ENCODE data around the gene C19orf12.

Gene C19orf12

GRCh38 chr19:29714953-29715700 lies at the start of gene C19orf12:
Gene C19orf12 (minus strand): TSS chr19:29715261. CDS start chr19:29708413, 6,848 bp downstream.
- peak; percentile 89 for DNase-seq (ENCODE audit: low spot score)
- FAIRE-seq = peak; percentile 78

GRCh38 chr19:29764361-29764760 lies 49.3 kb upstream of the C19orf12 start:
- FAIRE-seq (peak; percentile 37), DNase-seq (ENCODE audit: low spot score) (no peak)

- DNase-seq (ENCODE audit: low spot score) (no peak), FAIRE-seq (no peak)
Observed at GRCh38 chr19:29763196-29763595, 48.1 kb upstream of the C19orf12 start.

GRCh38 chr19:29761575-29762232 lies 46.6 kb upstream of the C19orf12 start:
- no peak for FAIRE-seq
- no peak for DNase-seq (ENCODE audit: low spot score)

GRCh38 chr19:29760752-29761502 lies 45.9 kb upstream of the C19orf12 start:
- FAIRE-seq = no peak
- DNase-seq (ENCODE audit: low spot score) = no peak

- no peak for DNase-seq (ENCODE audit: low spot score)
- FAIRE-seq = peak; percentile 13
Observed at GRCh38 chr19:29759359-29759758, 44.3 kb upstream of the C19orf12 start.

GRCh38 chr19:29758863-29759262 lies 43.8 kb upstream of the C19orf12 start:
- no peak for FAIRE-seq
- DNase-seq (ENCODE audit: low spot score) = no peak

- DNase-seq (ENCODE audit: low spot score) = no peak
- peak; percentile 52 for FAIRE-seq
Observed at GRCh38 chr19:29757551-29757950, 42.5 kb upstream of the C19orf12 start.

- DNase-seq (ENCODE audit: low spot score) (no peak), FAIRE-seq (peak; percentile 62)
Observed at GRCh38 chr19:29753934-29754305, 38.9 kb upstream of the C19orf12 start.

GRCh38 chr19:29753190-29753933 lies 38.3 kb upstream of the C19orf12 start:
- DNase-seq (ENCODE audit: low spot score) (no peak), FAIRE-seq (no peak)

GRCh38 chr19:29752450-29753025 lies 37.5 kb upstream of the C19orf12 start:
- DNase-seq (ENCODE audit: low spot score) = no peak
- no peak for FAIRE-seq

- DNase-seq (ENCODE audit: low spot score) (no peak), FAIRE-seq (no peak)
Observed at GRCh38 chr19:29751932-29752331, 36.9 kb upstream of the C19orf12 start.

- DNase-seq (ENCODE audit: low spot score) (no peak), FAIRE-seq (no peak)
Observed at GRCh38 chr19:29750001-29750400, 34.9 kb upstream of the C19orf12 start.

- FAIRE-seq = no peak
- DNase-seq (ENCODE audit: low spot score) = no peak
Observed at GRCh38 chr19:29748996-29749849, 34.2 kb upstream of the C19orf12 start.

- FAIRE-seq (no peak), DNase-seq (ENCODE audit: low spot score) (peak; percentile 44)
Observed at GRCh38 chr19:29745253-29745652, 30.2 kb upstream of the C19orf12 start.

GRCh38 chr19:29743681-29744080 lies 28.6 kb upstream of the C19orf12 start:
- no peak for FAIRE-seq
- no peak for DNase-seq (ENCODE audit: low spot score)

GRCh38 chr19:29741776-29742175 lies 26.7 kb upstream of the C19orf12 start:
- DNase-seq (ENCODE audit: low spot score) = no peak
- FAIRE-seq = no peak

- FAIRE-seq = peak; percentile 40
- no peak for DNase-seq (ENCODE audit: low spot score)
Observed at GRCh38 chr19:29741226-29741625, 26.2 kb upstream of the C19orf12 start.

GRCh38 chr19:29737461-29738000 lies 22.5 kb upstream of the C19orf12 start:
- FAIRE-seq = no peak

GRCh38 chr19:29735829-29736228 lies 20.8 kb upstream of the C19orf12 start:
- DNase-seq (ENCODE audit: low spot score) (no peak), FAIRE-seq (peak; percentile 87)

More at GRCh38 chr19:29737461-29738000, 22.5 kb upstream of the C19orf12 start:
- no peak for DNase-seq (ENCODE audit: low spot score)

All from urothelium cell line (cell line).